HEK293 (cell line): ENCODE data around the gene PDE4B.

Source experiments
- CTCF ChIA-PET: fragments of 350-600 bp; formaldehyde crosslinking; extraction: SDS; loops from one replicate; lab custom pipeline; 2021; ENCODE audit warnings: antibody characterized with exemption; lab: Yijun Ruan, JAX
- POLR2A ChIA-PET: fragments of 300-600 bp; formaldehyde crosslinking; extraction: SDS; loops from one replicate; lab custom pipeline; 2020; ENCODE audit warnings: antibody characterized with exemption, inconsistent platforms; lab: Yijun Ruan, JAX
- H3K27ac ChIP-seq: fragments of 200-500 bp; sonication (Bioruptor generic); 2 replicates; pipeline ENCODE4 v1.5.1; 2014; ENCODE audit warnings: low read depth, low read length, control low read depth, inconsistent platforms; ENCODE audit errors: extremely low read depth
- H3K36me3 ChIP-seq, 2 experiments: fragments of 200-500 bp in 1 of 2; sonication (Bioruptor generic) in 1 of 2; 1 replicate in 1 of 2; 2 replicates in 1 of 2; pipeline ENCODE4 v1.5.1; 2014 to 2017; ENCODE audit warnings: inconsistent platforms in 2 of 2, low read length in 2 of 2; ENCODE audit not compliant: control insufficient read depth in 2 of 2, insufficient read depth in 1 of 2
- H3K4me1 ChIP-seq: fragments of 200-500 bp; sonication (Bioruptor generic); 2 replicates; pipeline ENCODE4 v1.5.1; 2014; ENCODE audit warnings: mild to moderate bottlenecking, low read length, inconsistent platforms; ENCODE audit not compliant: control insufficient read depth, insufficient read depth
- H3K4me3 ChIP-seq: 2 replicates; pipeline ENCODE4 v1.5.1; 2011; ENCODE audit warnings: low read depth, mild to moderate bottlenecking, control low read depth, low read length, moderate library complexity
- H3K9me3 ChIP-seq: fragments of 200-500 bp; sonication (Bioruptor generic); 2 replicates; pipeline ENCODE4 v1.5.1; 2014; ENCODE audit warnings: low read depth, low read length, inconsistent platforms; ENCODE audit not compliant: control insufficient read depth, insufficient read depth
- EGR2 ChIP-seq: fragments of 450-650 bp; formaldehyde crosslinking; IDR thresholded peaks from 2 replicates; pipeline ENCODE4 v1.5.1; 2016; ENCODE audit warnings: low read depth, missing biosample characterization, missing genetic modification characterization
- MYNN ChIP-seq: fragments of 450-650 bp; formaldehyde crosslinking; IDR thresholded peaks from 2 replicates; pipeline ENCODE4 v1.5.1; 2016; ENCODE audit warnings: missing biosample characterization, missing genetic modification characterization, borderline replicate concordance
- MZF1 ChIP-seq: fragments of 450-650 bp; formaldehyde crosslinking; IDR thresholded peaks from 2 replicates; pipeline ENCODE4 v1.5.1; 2017; ENCODE audit warnings: missing biosample characterization, missing genetic modification characterization, borderline replicate concordance
- PRDM10 ChIP-seq: fragments of 450-650 bp; formaldehyde crosslinking; IDR thresholded peaks from 2 replicates; pipeline ENCODE4 v1.5.1; 2016; ENCODE audit warnings: missing biosample characterization, missing genetic modification characterization
- RBAK ChIP-seq: fragments of 450-650 bp; formaldehyde crosslinking; IDR thresholded peaks from 2 replicates; pipeline ENCODE4 v1.5.1; 2016; ENCODE audit warnings: missing biosample characterization, missing genetic modification characterization
- ZBTB6 ChIP-seq: fragments of 450-650 bp; formaldehyde crosslinking; IDR thresholded peaks from 2 replicates; pipeline ENCODE4 v1.5.1; 2017; ENCODE audit warnings: missing biosample characterization, missing genetic modification characterization
- ZBTB8A ChIP-seq: fragments of 450-650 bp; formaldehyde crosslinking; IDR thresholded peaks from 2 replicates; pipeline ENCODE4 v1.5.1; 2016; ENCODE audit warnings: missing biosample characterization, missing genetic modification characterization
- ZFP3 ChIP-seq: fragments of 450-650 bp; formaldehyde crosslinking; IDR thresholded peaks from 2 replicates; pipeline ENCODE4 v1.5.1; 2016; ENCODE audit warnings: low read depth, missing biosample characterization, missing genetic modification characterization
- ZIC2 ChIP-seq: fragments of 450-650 bp; formaldehyde crosslinking; IDR thresholded peaks from 2 replicates; pipeline ENCODE4 v1.5.1; 2016; ENCODE audit warnings: missing biosample characterization, missing genetic modification characterization
- ZNF146 ChIP-seq: fragments of 450-650 bp; formaldehyde crosslinking; IDR thresholded peaks from 2 replicates; pipeline ENCODE4 v1.5.1; 2016; ENCODE audit warnings: missing biosample characterization, missing genetic modification characterization
- ZNF169 ChIP-seq: fragments of 450-650 bp; formaldehyde crosslinking; IDR thresholded peaks from 2 replicates; pipeline ENCODE4 v1.5.1; 2016; ENCODE audit warnings: missing biosample characterization, missing genetic modification characterization
- ZNF174 ChIP-seq: fragments of 450-650 bp; formaldehyde crosslinking; IDR thresholded peaks from 2 replicates; pipeline ENCODE4 v1.5.0; 2017; ENCODE audit warnings: missing biosample characterization, mild to moderate bottlenecking, missing genetic modification characterization
- ZNF184 ChIP-seq: fragments of 450-650 bp; IDR thresholded peaks from 2 replicates; pipeline ENCODE4 v1.5.1; 2018; ENCODE audit warnings: missing biosample characterization, mild to moderate bottlenecking, missing genetic modification characterization
- ZNF221 ChIP-seq: fragments of 450-650 bp; formaldehyde crosslinking; IDR thresholded peaks from 2 replicates; pipeline ENCODE4 v1.5.1; 2017; ENCODE audit warnings: missing biosample characterization, missing genetic modification characterization, borderline replicate concordance
- ZNF239 ChIP-seq: fragments of 450-650 bp; formaldehyde crosslinking; IDR thresholded peaks from 2 replicates; pipeline ENCODE4 v1.5.1; 2016; ENCODE audit warnings: missing biosample characterization, missing genetic modification characterization
- ZNF266 ChIP-seq: fragments of 450-650 bp; formaldehyde crosslinking; IDR thresholded peaks from 2 replicates; pipeline ENCODE4 v1.5.1; 2016; ENCODE audit warnings: missing biosample characterization, missing genetic modification characterization, low read depth
- ZNF362 ChIP-seq: fragments of 450-650 bp; formaldehyde crosslinking; IDR thresholded peaks from 2 replicates; pipeline ENCODE4 v1.5.1; 2016; ENCODE audit warnings: missing biosample characterization, missing genetic modification characterization
- ZNF37A ChIP-seq: fragments of 450-650 bp; IDR thresholded peaks from 2 replicates; pipeline ENCODE4 v1.5.1; 2018; ENCODE audit warnings: missing biosample characterization, missing genetic modification characterization
- ZNF404 ChIP-seq: fragments of 450-650 bp; formaldehyde crosslinking; IDR thresholded peaks from 2 replicates; pipeline ENCODE4 v1.5.1; 2017; ENCODE audit warnings: missing biosample characterization, missing genetic modification characterization
- ZNF510 ChIP-seq: fragments of 450-650 bp; formaldehyde crosslinking; IDR thresholded peaks from 2 replicates; pipeline ENCODE4 v1.5.1; 2018; ENCODE audit warnings: mild to moderate bottlenecking, missing genetic modification characterization, missing biosample characterization; ENCODE audit not compliant: insufficient replicate concordance
- ZNF521 ChIP-seq: fragments of 450-650 bp; formaldehyde crosslinking; IDR thresholded peaks from 2 replicates; pipeline ENCODE4 v1.5.1; 2017; ENCODE audit warnings: missing biosample characterization, mild to moderate bottlenecking, missing genetic modification characterization
- ZNF621 ChIP-seq: fragments of 450-650 bp; formaldehyde crosslinking; IDR thresholded peaks from 2 replicates; pipeline ENCODE4 v1.5.1; 2017; ENCODE audit warnings: missing biosample characterization, missing genetic modification characterization
- ZNF645 ChIP-seq: fragments of 450-650 bp; formaldehyde crosslinking; IDR thresholded peaks from 2 replicates; pipeline ENCODE4; 2016; ENCODE audit warnings: missing biosample characterization, missing genetic modification characterization
- ZNF747 ChIP-seq: fragments of 450-650 bp; formaldehyde crosslinking; IDR thresholded peaks from 2 replicates; pipeline ENCODE4 v1.5.1; 2016; ENCODE audit warnings: missing biosample characterization, missing genetic modification characterization

Gene PDE4B

GRCh38 chr1:66182551-66183178 is 390.0 kb downstream of the PDE4B start (continued):
- TF ChIP-seq ZNF621 (tag by site-specific recombination) (no peak), ZNF169 (tag by site-specific recombination) (no peak), ZNF362 (peak; percentile 84; the same call in 1 of the 2 replicates), ZNF510 (no peak), ZNF174 (tag by site-specific recombination) (no peak), PRDM10 (peak; percentile 86), ZNF184 (tag by site-specific recombination) (peak; percentile 79; the same call in 1 of the 2 replicates)

- no peaks in the 10 kb centered on the region for H3K9me3 ChIP-seq
- H3K27ac ChIP-seq = no peak overlapping the region
- no peak overlapping the region for H3K4me3 ChIP-seq
- POLR2A ChIA-PET = no interaction called here
- TF ChIP-seq ZNF221 (tag by site-specific recombination) (no peak), RBAK (tag by site-specific recombination) (no peak), ZNF266 (tag by site-specific recombination) (no peak), ZIC2 (no peak), ZNF146 (tag by site-specific recombination) (no peak), ZNF747 (no peak), ZNF239 (no peak), ZNF37A (no peak), ZNF362 (no peak), MYNN (tag by site-specific recombination) (no peak), ZFP3 (tag by site-specific recombination) (no peak), EGR2 (tag by site-specific recombination) (no peak), ZBTB6 (tag by site-specific recombination) (no peak), ZBTB8A (tag by site-specific recombination) (no peak), ZNF521 (tag by site-specific recombination) (no peak), ZNF645 (tag by site-specific recombination) (no peak), MZF1 (tag by site-specific recombination) (no peak), ZNF404 (tag by site-specific recombination) (no peak)
- no peaks in the 10 kb centered on the region for H3K36me3 ChIP-seq
- CTCF ChIA-PET = interaction anchor here (0.8 kb wide), 1 partner anchor 224 kb away, joined by 4 read pairs; no protein-coding TSS in a partner anchor
- H3K4me1 ChIP-seq = peaks cover 3% of the 10 kb centered on the region; the same call in 1 of the 2 replicates
Observed at GRCh38 chr1:66183400-66183799, 390.7 kb downstream of the PDE4B start.
